SKM-1 (cell line): ENCODE data around the gene SPATA16.

ENCODE experiments used
- DNase-seq: peaks from one replicate; lab custom pipeline; 2025; ENCODE audit not compliant: unreplicated experiment; lab: John Stamatoyannopoulos, UW

Gene SPATA16

DNA sequence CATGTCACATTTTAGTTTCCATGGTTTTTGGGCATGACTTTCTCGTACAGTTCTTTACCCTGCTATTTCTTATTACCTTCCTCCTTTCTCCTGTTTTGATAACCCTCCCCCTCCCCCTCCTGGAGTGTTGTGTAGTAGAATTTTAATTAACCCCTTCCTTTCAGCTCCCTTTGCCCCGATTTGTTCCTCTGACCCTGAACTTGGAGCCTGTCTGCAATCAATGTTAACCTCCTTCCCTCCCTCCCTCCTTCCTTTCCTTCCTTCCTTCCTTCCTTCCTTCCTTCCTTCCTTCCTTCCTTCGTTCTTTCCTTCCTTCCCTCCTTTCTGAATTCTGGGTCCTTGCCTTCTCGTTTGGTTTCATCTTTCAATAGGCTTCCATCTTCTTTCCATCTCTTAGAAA is 300.1 kb downstream of the SPATA16 start:
- no peak for DNase-seq

DNA sequence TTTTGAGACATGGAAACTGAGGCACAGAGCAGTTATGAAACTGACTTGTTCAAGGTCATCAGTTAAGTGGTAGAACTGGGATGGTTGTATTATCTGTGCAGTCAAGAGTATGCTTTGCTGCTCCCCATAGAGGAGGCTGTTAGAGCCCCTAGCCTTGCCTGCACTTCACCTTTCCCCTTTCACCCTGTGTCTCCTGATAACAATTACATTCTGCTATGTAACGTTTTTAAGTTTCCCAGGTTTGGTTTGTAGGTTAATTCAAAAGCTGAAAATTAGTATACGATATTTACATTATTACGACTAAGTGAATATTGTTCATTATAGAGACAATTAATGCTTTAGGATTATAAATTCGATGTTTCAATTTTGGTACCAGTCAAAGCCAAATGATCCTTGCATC is 300.6 kb downstream of the SPATA16 start:
- no peak for DNase-seq

DNA sequence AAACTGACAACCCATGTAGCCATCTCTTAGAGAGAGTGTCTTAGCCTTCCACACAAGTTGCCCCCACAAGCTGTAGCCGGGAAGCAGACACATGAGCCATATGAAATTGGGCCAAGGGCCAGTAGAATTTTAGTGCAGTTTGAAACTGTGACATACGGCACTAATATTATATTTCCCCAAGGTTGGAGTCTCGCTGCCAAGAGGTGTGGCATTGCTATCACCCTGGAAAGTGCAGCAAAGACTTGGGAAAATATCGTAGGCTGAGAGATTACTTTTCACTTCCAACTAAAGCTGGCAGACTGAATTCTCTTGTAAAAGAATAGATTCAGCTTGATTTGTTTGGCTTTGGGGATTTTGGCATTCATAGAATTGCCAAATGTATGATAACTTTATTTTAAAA is 301.4 kb downstream of the SPATA16 start:
- DNase-seq, result no peak
